HT-29 (cell line): ENCODE data around the gene PRKAG2. TPM values are rescaled to one million over a fixed set of nuclear protein-coding genes. Genes with fewer than 3 reads are reported as not detected.

Experiments
- DNase-seq: peaks from one replicate; pipeline ENCODE4 v3.0.0-alpha.2; 2015; ENCODE audit warnings: low spot score
- total RNA-seq: library from RNA; depleted of rRNA; stranded (reverse); fragments of >200 nt; shearing (Covaris generic); gene quantifications from 2 replicates; pipeline ENCODE4 v1.2.3, GENCODE V29; 2014

Gene PRKAG2
- total RNA-seq, 1 experiment from 2014 or later: 5.4 TPM

DNA sequence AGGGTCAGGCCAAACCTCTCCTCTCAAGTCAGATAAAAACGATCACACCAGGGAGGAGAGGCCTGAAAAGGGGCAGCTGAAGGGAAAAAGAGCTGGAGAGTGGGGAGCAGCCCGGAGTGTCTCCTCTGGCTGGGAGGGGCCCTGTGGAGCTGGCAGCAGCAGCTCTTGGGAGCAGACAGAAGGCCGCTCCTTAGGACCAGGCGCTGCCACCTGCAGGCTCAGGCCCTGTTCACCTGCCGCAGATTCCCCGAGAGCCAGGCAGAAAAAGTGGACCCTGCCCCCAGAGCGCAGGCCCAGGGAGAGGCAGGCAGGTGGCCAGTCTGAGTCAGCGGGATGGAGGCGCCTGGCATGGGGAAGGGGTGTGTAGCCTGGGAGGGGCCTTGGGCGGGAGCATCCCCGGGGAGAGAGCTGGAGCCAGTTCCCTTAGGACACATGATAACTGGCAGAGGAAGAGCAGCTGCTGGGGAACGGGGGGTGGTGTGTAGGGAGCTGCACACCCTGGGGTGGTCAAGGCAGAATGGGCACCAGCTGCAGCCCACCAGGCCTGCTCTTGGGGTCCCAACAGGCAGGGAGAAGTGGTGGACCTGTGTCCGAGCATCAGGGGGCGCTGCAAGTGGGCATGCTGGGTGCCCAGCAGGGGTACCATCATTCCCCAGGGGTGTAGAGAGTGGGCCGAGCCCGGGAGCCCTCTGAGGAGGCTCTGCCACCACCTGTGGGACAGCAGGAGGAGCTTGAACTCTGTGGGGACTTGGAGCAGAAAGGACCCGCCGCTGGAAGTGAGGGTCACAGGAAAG, 180.0 kb downstream of the PRKAG2 start:
- DNase-seq: peak; percentile 68

DNA sequence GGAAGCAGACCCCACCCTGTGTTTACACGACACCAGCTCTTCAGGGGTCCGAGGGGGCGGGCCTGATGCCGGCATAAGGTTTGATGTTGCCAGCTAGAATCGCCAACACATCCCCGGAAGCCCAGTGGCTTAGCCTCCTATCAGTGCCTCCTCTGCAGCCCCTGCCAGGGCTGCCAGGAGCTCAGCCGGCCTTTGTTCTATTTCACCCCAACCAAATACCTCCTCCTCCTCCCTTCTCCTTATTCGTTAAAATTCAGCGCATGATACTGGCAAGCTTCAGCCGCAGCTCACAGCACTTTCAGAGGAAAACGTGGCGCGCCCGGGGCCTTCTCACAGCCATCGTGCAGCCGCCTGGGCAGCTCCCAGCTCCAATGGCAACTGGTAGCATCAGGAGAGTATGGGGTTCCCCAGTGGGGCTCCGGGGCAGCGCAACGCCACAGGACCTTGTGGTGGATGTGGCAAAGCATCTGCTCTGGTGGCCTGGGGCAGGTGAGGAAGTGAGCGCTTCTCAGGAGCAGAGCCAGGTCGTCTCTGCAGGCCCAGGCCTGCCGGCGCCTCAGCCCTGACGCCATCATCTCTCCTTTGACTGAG, 180.9 kb downstream of the PRKAG2 start:
- DNase-seq: no peak

DNA sequence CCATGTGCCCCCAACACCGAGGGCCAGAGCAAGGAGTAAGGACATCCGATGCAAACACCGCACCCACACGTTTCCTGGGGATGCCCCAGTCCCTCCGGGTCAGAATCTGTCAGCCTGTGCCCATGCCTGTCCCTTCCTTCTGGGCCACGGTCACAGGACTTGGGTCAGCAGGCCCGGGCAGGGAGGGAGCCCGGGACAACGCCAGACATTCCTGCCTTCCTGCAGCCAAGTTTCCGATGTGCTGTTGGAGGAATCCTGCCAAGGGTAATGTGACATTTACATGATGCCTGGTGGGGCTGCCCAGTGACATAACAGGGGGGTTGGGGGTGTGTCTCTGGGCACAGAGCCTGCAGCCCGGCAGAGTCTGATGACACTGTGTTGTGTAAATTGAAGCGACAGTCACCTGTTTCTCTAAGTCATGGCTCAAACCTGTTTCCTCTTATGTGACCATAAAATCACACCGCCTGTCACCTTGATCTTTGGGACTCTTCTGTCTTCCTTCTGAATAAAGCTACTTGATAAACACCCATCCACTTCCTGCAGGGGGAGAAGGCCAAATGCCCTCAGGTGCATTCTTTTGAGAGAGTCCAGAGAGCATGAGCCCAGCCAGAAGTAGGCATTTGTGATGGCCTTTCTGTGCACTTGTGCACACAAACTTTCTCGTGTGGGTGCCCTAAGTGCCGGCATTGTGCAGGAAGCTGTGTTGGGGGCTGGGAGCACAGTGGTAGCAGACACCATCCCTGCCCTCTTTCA, 181.9 kb downstream of the PRKAG2 start:
- peak; percentile 45 for DNase-seq

- no peak for DNase-seq
Observed at GRCh38 chr7:151694441-151694827, 182.5 kb downstream of the PRKAG2 start.

GRCh38 chr7:151693140-151693539, 183.8 kb downstream of the PRKAG2 start:
- no peak for DNase-seq

DNA sequence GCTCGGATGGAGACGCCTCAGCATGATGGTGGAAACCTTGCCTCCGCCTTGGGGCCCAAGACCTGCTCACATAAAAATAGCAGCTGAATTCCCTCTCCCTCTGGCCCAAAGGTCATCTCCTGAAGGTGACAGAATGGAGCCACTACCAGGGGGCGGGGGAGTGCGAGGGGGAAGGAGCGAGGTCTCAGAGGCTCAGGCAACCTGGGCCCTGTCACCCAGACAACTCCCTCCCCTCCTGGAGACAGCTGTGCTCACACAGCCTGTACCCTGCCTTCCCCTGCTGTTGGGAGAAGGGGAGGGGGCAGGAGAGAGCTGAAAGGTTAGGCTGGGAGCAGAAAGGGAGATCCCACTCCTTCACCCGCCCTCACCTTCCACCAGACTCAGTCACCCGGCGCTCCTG, 184.2 kb downstream of the PRKAG2 start:
- DNase-seq: no peak

- DNase-seq: no peak
Observed at GRCh38 chr7:151691449-151691848, 185.5 kb downstream of the PRKAG2 start.

GRCh38 chr7:151690606-151691005, 186.3 kb downstream of the PRKAG2 start:
- no peak for DNase-seq

GRCh38 chr7:151689196-151689971, 187.5 kb downstream of the PRKAG2 start:
- DNase-seq: peak; percentile 92

DNA sequence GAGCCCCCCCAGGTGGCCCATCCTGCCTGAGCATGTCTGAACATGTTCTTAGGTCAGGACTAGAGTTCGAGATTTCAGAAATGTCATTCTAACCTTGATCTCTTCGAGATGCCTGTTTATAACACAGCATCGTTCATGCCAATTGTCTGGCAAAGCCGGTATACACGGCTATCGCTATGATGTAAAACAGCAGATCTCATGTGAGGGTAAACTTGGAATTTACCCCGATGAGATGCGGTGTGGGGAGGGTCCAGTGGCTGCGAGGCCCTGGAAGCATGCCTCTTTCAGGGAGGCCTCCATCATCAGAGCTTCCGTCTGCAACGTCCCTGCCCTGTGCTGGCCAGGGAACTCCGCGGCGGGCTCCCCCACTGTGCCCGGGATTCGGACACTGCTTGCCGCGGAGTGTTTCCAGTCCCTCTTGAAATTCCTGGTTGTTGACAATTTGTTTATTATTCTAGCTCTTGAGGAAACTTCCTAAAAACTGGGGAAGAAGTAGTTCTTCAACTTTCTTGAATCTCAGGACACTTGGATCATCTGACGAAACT, 188.6 kb downstream of the PRKAG2 start:
- no peak for DNase-seq

DNA sequence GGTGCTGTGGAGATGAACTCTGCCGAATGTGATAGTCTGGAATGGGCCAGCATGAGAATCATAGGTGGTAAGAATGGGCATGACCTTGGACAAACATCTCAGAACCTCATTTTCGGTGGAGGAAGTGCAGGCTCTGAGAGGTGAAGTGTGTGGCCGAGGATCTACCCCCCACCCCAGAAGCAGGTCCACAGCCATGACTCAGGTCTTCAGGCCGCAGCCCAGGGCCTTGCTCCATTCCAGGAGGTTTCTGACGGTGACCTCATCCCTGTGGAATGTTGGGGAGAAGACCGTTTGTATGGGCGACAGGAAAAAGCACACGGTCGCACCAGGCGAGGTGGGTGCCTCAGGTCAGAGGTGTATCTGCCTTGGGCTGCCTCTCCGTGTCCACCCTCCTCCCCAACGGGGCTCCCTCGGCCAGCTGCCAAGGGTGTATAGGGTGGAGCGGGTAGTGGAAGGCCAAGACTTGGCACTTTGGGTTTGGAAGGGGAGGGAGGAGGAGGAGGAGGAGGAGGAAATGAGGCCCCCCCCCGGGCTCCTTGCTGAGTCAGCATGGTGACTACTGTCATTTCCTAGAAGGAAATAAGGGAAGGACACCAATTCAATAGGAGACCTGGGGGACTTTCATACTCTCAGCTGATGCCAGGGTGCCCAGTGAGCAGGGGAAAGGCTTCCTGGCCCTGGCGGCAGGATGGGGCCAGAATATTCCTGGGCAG, 189.2 kb downstream of the PRKAG2 start:
- DNase-seq: peak; percentile 99

DNA sequence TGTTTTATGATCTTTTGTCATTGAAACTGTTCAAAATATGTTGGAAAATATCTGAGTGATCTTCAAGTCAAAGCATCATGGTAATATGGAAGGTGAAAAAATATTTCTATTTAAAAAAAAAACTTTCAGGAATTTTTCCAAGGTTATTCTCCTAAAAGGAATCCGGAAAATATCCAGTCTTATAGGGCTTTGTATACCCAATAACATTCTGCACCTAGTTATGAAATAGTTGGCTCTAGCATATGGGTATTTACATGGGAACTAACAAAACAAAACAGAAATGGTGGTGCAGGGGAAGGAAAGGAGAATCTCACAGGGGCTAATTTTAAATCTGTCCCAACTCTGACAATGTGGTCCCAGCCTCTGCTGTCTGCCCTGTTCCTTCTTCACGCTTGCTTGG, 190.1 kb downstream of the PRKAG2 start:
- no peak for DNase-seq

DNA sequence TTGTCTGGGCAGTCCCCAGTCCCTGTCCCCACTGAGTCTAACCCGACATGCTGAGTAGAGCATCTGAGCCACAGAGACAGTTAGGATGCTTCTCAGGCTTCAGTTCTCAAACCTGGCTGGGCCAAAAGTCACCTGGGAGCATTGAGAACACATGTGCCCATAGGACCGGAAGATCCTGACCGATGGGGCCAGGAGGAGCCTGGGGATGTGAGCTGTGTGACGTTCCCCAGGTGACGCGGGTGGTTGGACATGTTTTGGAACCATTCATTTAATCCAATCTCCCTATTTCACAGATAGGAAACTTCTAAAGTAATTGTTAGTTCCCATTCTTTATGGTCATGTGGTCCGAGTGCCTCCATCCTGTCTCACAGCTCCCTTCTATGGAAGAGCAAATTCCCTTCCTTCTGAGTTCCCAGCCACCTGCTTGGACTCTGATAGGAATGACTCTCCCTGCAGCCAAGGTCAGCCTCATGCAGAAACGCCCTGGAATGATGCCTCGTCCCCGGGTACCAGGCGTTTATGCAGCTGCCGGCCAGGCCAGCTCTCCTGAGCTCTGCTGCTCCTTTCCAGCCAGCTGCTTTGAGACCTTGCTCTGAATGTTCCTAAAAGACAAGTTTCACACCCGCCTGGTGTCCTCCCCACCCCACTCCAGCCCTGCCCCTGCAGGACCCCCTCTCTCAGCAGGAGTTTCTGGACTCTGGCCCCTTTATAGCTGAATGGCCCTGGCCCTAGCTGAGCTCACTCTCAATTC, 190.7 kb downstream of the PRKAG2 start:
- no peak for DNase-seq

DNA sequence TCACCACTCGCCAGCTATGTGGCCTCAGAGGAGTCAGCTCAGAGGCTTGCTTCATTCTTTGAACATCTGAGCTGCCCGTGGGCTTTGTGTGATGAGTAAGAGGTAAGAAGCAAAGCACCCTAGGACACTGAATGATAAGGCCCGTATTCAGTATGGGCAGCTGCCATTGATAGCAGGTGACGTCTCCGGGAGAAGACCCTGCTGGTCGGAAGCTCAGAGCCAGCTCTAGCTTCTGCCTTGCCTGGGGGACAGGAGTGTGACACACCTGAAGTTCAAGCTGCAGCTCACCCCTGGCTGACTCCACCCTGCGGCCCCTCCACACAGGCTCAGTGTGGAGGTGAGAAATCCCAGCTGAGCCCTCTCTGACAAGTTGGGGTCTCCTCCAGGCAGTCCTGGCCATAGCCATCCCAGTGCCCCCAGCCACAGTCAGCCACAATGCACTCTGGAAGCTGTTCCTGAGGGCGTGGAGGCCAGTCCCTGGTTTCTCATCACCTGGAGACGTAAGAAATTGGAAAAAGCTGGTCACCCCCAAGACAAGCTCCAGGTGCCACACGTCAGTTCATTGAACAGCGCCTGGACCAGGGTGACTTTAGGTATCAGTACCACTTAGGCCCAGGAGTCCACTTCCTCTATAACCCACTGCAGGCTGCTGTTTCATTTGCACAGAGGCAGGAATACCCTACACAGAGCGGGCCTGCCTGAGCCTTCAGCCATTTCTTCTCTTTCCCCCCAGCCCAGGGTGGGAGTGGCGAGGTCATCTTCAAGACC, 192.3 kb downstream of the PRKAG2 start:
- no peak for DNase-seq

DNA sequence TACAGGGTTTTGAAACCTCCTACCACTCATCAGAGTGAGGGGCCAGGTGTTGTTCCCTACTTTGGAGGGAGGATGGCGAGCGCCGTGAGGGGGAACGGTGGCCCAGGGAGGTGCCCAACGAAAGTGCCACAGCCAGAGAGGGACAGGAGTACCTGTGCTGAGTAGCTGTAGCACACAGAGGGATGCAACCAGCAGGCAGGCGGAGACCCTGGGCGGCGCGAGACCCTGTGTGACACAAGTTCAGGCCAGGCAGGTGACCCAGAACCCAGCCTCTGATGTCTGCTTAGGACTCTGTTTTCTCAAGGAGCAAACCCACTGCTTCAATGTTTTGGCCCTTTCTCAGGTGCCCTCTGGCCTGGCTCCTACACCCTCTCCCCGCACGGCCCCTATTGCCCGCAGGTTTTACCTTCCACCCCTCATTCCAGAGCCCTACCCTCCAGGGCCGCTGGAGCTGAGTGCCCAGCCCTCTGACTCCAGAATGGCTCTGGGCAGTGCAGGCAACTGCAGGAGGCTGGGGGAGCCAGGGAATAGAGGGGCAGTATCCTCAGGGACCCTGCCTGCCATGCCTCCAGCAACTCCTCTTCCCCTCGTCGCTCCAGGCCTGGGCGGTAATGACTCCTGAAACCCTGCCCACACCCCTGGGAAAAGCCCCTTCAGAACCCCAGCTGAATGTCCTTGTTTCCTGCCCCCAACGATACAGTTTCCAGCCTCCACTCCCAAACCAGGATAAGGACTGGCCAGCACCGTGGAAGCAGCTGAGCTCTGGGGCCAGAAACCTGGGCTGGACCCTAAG, 193.1 kb downstream of the PRKAG2 start:
- DNase-seq: no peak

- no peak for DNase-seq
Observed at GRCh38 chr7:151682831-151683614, 193.9 kb downstream of the PRKAG2 start.

DNA sequence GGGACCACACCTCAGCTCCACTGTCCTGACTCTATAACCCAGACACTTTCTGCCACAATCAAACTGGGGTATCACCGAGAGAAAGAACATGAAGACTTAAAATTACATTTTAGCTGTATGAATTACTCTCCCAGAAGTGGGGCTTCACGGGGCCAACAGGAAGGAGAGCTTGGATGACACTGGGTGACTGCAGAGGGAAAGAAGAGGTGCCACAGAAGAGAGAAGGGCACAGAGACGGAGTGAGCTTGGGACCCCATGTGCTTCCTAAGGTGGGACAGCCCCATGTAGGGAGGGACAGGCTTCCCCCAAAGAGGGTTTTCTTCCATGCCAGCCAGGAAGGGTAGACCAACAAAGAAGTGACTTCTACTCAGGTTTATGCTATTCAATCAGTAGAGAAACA, 195.2 kb downstream of the PRKAG2 start:
- no peak for DNase-seq

- DNase-seq: no peak
Observed at GRCh38 chr7:151680810-151681209, 196.1 kb downstream of the PRKAG2 start.
